MM.1S (cell line): ENCODE measurements around the gene BCL2L11.

ENCODE experiments used
- DNase-seq: peaks from one replicate; pipeline ENCODE4 v3.0.0-alpha.2; 2015
- H2AFZ ChIP-seq: fragments of 300-600 bp; sonication (generic); 2 replicates; pipeline ENCODE4 v1.6.0; 2016; ENCODE audit warnings: antibody characterized with exemption, low read length
- H3F3A ChIP-seq: fragments of 300-600 bp; sonication (generic); 2 replicates; pipeline ENCODE4 v1.6.1; 2016; ENCODE audit warnings: mild to moderate bottlenecking, antibody characterized with exemption, low read length, moderate library complexity, mixed read lengths; ENCODE audit not compliant: insufficient read depth
- H3K27ac ChIP-seq: fragments of 300-600 bp; sonication (generic); 2 replicates; pipeline ENCODE4 v1.5.1; 2016; ENCODE audit warnings: mild to moderate bottlenecking, low read length
- H3K27me3 ChIP-seq: fragments of 300-600 bp; sonication (generic); replicated peaks from 2 replicates; pipeline ENCODE4 v1.6.0; 2016; ENCODE audit warnings: low read length; ENCODE audit not compliant: insufficient read depth
- H3K36me3 ChIP-seq: fragments of 300-600 bp; sonication (generic); replicated peaks from 2 replicates; pipeline ENCODE4 v1.6.1; 2016; ENCODE audit warnings: mild to moderate bottlenecking, low read length, mixed read lengths; ENCODE audit not compliant: insufficient read depth
- H3K4me1 ChIP-seq: fragments of 300-600 bp; sonication (generic); 2 replicates; pipeline ENCODE4 v1.6.1; 2016; ENCODE audit warnings: low read length, mixed read lengths
- H3K4me2 ChIP-seq: fragments of 300-600 bp; sonication (generic); 2 replicates; pipeline ENCODE4 v1.6.0; 2016; ENCODE audit warnings: low read depth, low read length
- H3K4me3 ChIP-seq: fragments of 300-600 bp; sonication (generic); 2 replicates; pipeline ENCODE4 v1.5.1; 2016; ENCODE audit warnings: low read length, mixed read lengths
- H3K79me2 ChIP-seq: fragments of 300-600 bp; sonication (generic); 2 replicates; pipeline ENCODE4 v1.6.1; 2016; ENCODE audit warnings: mixed run types, low read length, mixed read lengths
- H3K9ac ChIP-seq: fragments of 300-600 bp; sonication (generic); 2 replicates; pipeline ENCODE4 v1.6.1; 2016; ENCODE audit warnings: low read length, mixed read lengths
- H3K9me2 ChIP-seq: fragments of 300-600 bp; sonication (generic); replicated peaks from 2 replicates; pipeline ENCODE4 v1.6.1; 2016; ENCODE audit warnings: mild to moderate bottlenecking, low read length, mixed read lengths; ENCODE audit not compliant: insufficient read depth
- H3K9me3 ChIP-seq: fragments of 300-600 bp; sonication (generic); replicated peaks from 2 replicates; pipeline ENCODE4 v1.6.1; 2016; ENCODE audit warnings: mild to moderate bottlenecking, low read length, mixed read lengths; ENCODE audit not compliant: insufficient read depth
- H4K20me1 ChIP-seq: fragments of 300-600 bp; sonication (generic); 2 replicates; pipeline ENCODE4 v1.6.1; 2016; ENCODE audit warnings: mild to moderate bottlenecking, low read length, moderate library complexity, mixed read lengths; ENCODE audit not compliant: insufficient read depth
- EZH2 ChIP-seq: fragments of 300-600 bp; sonication (generic); optimal IDR thresholded peaks from 2 replicates; pipeline ENCODE3; 2017; ENCODE audit warnings: low read depth, mild to moderate bottlenecking, antibody characterized with exemption, low read length, mixed read lengths
- EZH2phosphoT487 ChIP-seq: fragments of 300-600 bp; sonication (generic); IDR thresholded peaks from 2 replicates; pipeline ENCODE4 v1.6.1; 2018; ENCODE audit warnings: antibody characterized with exemption, low read length
- TF ChIP-seq, protein P1 (sequence below): fragments of 300-600 bp; sonication (generic); IDR thresholded peaks from 2 replicates; pipeline ENCODE4 v1.5.1; 2016; ENCODE audit warnings: antibody characterized with exemption, low read length, mixed read lengths

BCL2L11 gene

DNA sequence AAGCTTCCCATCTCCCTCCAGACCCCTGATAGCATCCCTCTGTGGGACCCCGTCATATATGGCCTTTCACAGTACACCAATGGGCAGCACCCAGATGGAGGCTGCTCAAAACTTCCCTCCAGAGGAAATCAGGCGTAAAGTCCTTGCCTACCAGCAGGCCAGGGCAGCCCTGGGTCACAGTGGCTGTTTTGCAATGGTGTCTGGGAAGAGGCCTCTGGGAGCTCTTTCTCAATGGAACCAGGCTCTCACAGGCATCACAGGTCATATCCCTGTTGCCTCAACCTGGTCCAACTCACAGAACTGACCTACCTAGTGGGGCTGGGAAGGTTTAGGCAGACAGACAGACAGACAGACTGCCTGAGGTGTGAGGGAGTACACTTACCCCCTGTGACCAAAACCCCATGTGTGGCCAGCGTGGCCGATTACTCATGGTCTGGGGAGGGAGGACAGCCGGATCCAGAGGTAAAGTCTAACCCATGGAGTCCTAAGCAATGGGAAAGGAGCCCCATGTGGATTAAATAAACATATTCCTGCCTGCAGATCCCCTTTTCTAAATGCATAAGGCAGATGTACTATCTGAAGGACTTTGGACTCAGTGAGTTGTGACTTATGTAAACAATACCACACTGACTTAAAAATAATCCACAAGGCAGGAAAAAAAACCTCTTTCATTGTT lies 58.2 kb downstream of the BCL2L11 start:
- no peaks in the 10 kb centered on the region for H3F3A ChIP-seq
- no peaks in the 10 kb centered on the region for H3K4me1 ChIP-seq
- H3K9me2 ChIP-seq = no peaks in the 10 kb centered on the region
- H3K9me3 ChIP-seq = no peaks in the 10 kb centered on the region
- no peaks in the 10 kb centered on the region for H3K36me3 ChIP-seq
- TF ChIP-seq, protein P1, sequence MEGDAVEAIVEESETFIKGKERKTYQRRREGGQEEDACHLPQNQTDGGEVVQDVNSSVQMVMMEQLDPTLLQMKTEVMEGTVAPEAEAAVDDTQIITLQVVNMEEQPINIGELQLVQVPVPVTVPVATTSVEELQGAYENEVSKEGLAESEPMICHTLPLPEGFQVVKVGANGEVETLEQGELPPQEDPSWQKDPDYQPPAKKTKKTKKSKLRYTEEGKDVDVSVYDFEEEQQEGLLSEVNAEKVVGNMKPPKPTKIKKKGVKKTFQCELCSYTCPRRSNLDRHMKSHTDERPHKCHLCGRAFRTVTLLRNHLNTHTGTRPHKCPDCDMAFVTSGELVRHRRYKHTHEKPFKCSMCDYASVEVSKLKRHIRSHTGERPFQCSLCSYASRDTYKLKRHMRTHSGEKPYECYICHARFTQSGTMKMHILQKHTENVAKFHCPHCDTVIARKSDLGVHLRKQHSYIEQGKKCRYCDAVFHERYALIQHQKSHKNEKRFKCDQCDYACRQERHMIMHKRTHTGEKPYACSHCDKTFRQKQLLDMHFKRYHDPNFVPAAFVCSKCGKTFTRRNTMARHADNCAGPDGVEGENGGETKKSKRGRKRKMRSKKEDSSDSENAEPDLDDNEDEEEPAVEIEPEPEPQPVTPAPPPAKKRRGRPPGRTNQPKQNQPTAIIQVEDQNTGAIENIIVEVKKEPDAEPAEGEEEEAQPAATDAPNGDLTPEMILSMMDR = no peak
- TF ChIP-seq EZH2phosphoT487 = no peak
- TF ChIP-seq EZH2 = no peak
- H3K27ac ChIP-seq = no peak overlapping the region
- H3K4me2 ChIP-seq = no peak overlapping the region
- H3K4me3 ChIP-seq = no peak overlapping the region
- H2AFZ ChIP-seq = no peak overlapping the region
- DNase-seq = no peak
- no peaks in the 10 kb centered on the region for H3K79me2 ChIP-seq
- no peaks in the 10 kb centered on the region for H3K27me3 ChIP-seq
- no peaks in the 10 kb centered on the region for H4K20me1 ChIP-seq
- H3K9ac ChIP-seq = no peak overlapping the region

DNA sequence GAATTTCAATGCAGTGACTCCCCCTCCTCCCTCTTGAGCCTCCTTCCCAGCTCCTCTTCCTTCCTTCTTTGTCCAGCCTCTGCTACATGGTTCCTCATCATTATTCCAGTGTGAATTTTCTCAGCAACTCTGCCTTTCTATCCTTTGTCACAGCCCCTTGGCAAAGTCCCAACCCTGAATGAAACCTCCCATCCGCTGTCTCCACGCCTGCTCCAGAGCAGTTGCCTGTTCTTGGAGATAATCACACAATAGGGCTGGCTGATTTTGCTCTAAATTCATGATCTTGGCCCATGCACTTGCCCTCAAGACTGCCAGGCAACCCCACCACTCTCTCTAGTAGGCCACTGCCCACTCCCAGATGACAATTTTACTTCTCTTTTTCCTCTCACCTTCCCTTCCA lies 61.4 kb downstream of the BCL2L11 start:
- no peak overlapping the region for H3K4me2 ChIP-seq
- no peaks in the 10 kb centered on the region for H3K36me3 ChIP-seq
- H3K9me3 ChIP-seq = no peaks in the 10 kb centered on the region
- H3K9ac ChIP-seq = no peak overlapping the region
- H4K20me1 ChIP-seq = no peaks in the 10 kb centered on the region
- no peaks in the 10 kb centered on the region for H3K4me1 ChIP-seq
- no peak overlapping the region for H2AFZ ChIP-seq
- no peak for DNase-seq
- no peak overlapping the region for H3K4me3 ChIP-seq
- no peaks in the 10 kb centered on the region for H3K9me2 ChIP-seq
- H3K79me2 ChIP-seq = no peaks in the 10 kb centered on the region
- H3K27me3 ChIP-seq = no peaks in the 10 kb centered on the region
- H3K27ac ChIP-seq = no peak overlapping the region
- H3F3A ChIP-seq = no peaks in the 10 kb centered on the region
- TF ChIP-seq, protein P1 = no peak
- TF ChIP-seq EZH2phosphoT487 (no peak), EZH2 (no peak)

DNA sequence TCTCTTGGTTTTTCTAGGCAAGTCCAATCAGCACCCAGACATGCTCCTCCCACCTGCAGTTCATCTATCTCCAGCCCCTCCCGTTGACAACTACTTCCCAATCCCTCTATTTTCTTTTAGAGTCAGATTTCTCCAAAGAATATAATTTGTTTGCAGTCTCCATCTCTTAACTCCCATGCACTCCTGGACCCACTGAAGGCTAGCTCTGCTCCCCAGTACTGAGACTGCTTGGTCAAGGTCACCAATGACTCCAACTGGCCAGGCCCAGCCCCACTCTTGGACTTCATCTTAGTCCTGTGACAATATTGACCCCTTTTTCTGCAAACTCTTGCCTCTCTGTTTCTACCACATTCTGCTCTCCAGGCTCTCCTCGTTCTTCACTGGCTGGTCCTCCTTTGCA lies 62.0 kb downstream of the BCL2L11 start:
- H3K36me3 ChIP-seq = no peaks in the 10 kb centered on the region
- no peaks in the 10 kb centered on the region for H3K9me3 ChIP-seq
- no peak overlapping the region for H2AFZ ChIP-seq
- no peaks in the 10 kb centered on the region for H3K4me1 ChIP-seq
- no peaks in the 10 kb centered on the region for H3K79me2 ChIP-seq
- no peak for TF ChIP-seq EZH2
- no peak overlapping the region for H3K4me3 ChIP-seq
- no peak for DNase-seq
- no peak overlapping the region for H3K9ac ChIP-seq
- H3K27ac ChIP-seq = no peak overlapping the region
- no peaks in the 10 kb centered on the region for H3K27me3 ChIP-seq
- H3K9me2 ChIP-seq = no peaks in the 10 kb centered on the region
- no peaks in the 10 kb centered on the region for H3F3A ChIP-seq
- H4K20me1 ChIP-seq = no peaks in the 10 kb centered on the region
- no peak overlapping the region for H3K4me2 ChIP-seq

DNA sequence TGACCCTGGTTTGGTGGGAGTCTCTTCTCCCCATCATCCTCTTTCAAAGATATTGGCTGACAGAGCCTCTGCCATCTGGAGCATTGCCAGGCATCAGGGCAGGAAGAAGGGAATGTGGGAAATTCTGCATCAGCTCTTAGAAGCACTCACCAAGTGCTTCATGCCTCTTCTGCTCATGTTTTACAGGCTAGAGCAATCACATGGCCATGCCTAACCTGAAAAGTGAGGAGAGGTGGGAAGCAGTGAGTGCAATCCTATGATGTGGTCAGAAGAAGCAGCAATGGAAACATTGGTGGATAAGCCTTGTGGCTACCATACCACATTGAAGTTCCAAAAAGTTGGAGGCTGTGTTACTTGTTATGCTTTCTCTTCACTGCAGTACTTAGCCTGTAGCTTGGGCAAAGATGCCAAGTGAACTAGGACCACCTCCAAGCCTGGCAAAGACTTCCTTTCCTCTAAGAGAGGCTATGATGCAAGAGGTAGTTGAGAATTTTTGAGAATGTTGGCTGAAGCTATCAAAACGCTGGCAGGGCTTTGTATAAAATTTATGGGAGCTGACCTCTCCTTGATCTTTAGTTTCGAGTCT lies 64.1 kb downstream of the BCL2L11 start:
- Histone ChIP-seq H3K79me2 (no peaks in the 10 kb centered on the region), H3K4me2 (no peak overlapping the region), H3K27me3 (no peaks in the 10 kb centered on the region), H3K9me3 (no peaks in the 10 kb centered on the region), H3K9ac (no peak overlapping the region), H2AFZ (no peak overlapping the region), H3K4me3 (no peak overlapping the region), H4K20me1 (no peaks in the 10 kb centered on the region), H3K4me1 (no peaks in the 10 kb centered on the region), H3K27ac (no peak overlapping the region), H3F3A (no peaks in the 10 kb centered on the region), H3K9me2 (no peaks in the 10 kb centered on the region), H3K36me3 (no peaks in the 10 kb centered on the region)
- DNase-seq = no peak
- TF ChIP-seq, protein P1 = no peak
- TF ChIP-seq EZH2 (no peak), EZH2phosphoT487 (no peak)
